Measurements from ENCODE around the gene DTNB. TPM values are rescaled to one million over a fixed set of nuclear protein-coding genes. Genes with fewer than 3 reads are reported as not detected.

Gene DTNB
- 8.5 to 12.1 TPM (median 8.7 TPM) in 3 replicates for total RNA-seq
- long read RNA-seq, partial matches to known transcripts: 1 of 11 reads
- long read RNA-seq, other reads (novel, unspliced or antisense): 8 of 11 reads

- TF ChIP-seq CTCF (IDR thresholded peaks at IDR 0.05): no peak
- no peak within 1 kb of the TSS for H3K27ac Mint-ChIP-seq (ENCODE audit: unreplicated experiment)
These were observed at the start of gene DTNB for GRCh38 chr2:25673300-25674076. Gene DTNB (minus strand): TSS chr2:25673577. CDS start chr2:25652660, 20,917 bp downstream.

GRCh38 chr2:25722224-25722623 lies 48.8 kb upstream of the DTNB start:
- no peak for DNase-seq (ENCODE audit: low spot score)
- TF ChIP-seq CTCF (IDR thresholded peaks at IDR 0.05): no peak
- H3K4me3 Mint-ChIP-seq (ENCODE audit: unreplicated experiment): no peak overlapping the region
- H3K27me3 Mint-ChIP-seq (ENCODE audit: low read depth): peaks cover 5% of the 10 kb centered on the region
- H3K27ac Mint-ChIP-seq (ENCODE audit: unreplicated experiment): no peak overlapping the region
- no peaks in the 10 kb centered on the region for H3K4me1 Mint-ChIP-seq (ENCODE audit: low read depth)
- peaks cover 1% of the 10 kb centered on the region for H3K9me3 Mint-ChIP-seq (ENCODE audit: low read depth)
- H3K36me3 Mint-ChIP-seq (ENCODE audit: low read depth): no peaks in the 10 kb centered on the region

More at GRCh38 chr2:25673300-25674076, at the start of gene DTNB:
- Mint-ChIP-seq H3K4me3 (ENCODE audit: unreplicated experiment) (peak within 1 kb of the TSS; percentile 73), H3K4me1 (ENCODE audit: low read depth) (peaks cover 11% of the 10 kb centered on the region), H3K9me3 (ENCODE audit: low read depth) (peaks cover 3% of the 10 kb centered on the region), H3K27me3 (ENCODE audit: low read depth) (no peaks in the 10 kb centered on the region), H3K36me3 (ENCODE audit: low read depth) (no peaks in the 10 kb centered on the region)
- DNase-seq (ENCODE audit: low spot score): no peak

GRCh38 chr2:25720575-25720974 lies 47.2 kb upstream of the DTNB start:
- no peaks in the 10 kb centered on the region for H3K4me1 Mint-ChIP-seq (ENCODE audit: low read depth)
- DNase-seq (ENCODE audit: low spot score): no peak
- no peaks in the 10 kb centered on the region for H3K9me3 Mint-ChIP-seq (ENCODE audit: low read depth)
- H3K36me3 Mint-ChIP-seq (ENCODE audit: low read depth): no peaks in the 10 kb centered on the region
- H3K4me3 Mint-ChIP-seq (ENCODE audit: unreplicated experiment): no peak overlapping the region
- H3K27ac Mint-ChIP-seq (ENCODE audit: unreplicated experiment): no peak overlapping the region
- TF ChIP-seq CTCF (IDR thresholded peaks at IDR 0.05): no peak
- H3K27me3 Mint-ChIP-seq (ENCODE audit: low read depth): peaks cover 9% of the 10 kb centered on the region

GRCh38 chr2:25714740-25715139 lies 41.4 kb upstream of the DTNB start:
- Mint-ChIP-seq H3K27me3 (ENCODE audit: low read depth) (peaks cover 5% of the 10 kb centered on the region), H3K9me3 (ENCODE audit: low read depth) (no peaks in the 10 kb centered on the region), H3K36me3 (ENCODE audit: low read depth) (no peaks in the 10 kb centered on the region), H3K4me3 (ENCODE audit: unreplicated experiment) (no peak overlapping the region), H3K4me1 (ENCODE audit: low read depth) (peaks cover 7% of the 10 kb centered on the region), H3K27ac (ENCODE audit: unreplicated experiment) (no peak overlapping the region)
- no peak for DNase-seq (ENCODE audit: low spot score)
- peak; percentile 39 for TF ChIP-seq CTCF (IDR thresholded peaks at IDR 0.05)

GRCh38 chr2:25712455-25712854 lies 39.1 kb upstream of the DTNB start:
- Mint-ChIP-seq H3K27ac (ENCODE audit: unreplicated experiment) (no peak overlapping the region), H3K4me3 (ENCODE audit: unreplicated experiment) (no peak overlapping the region), H3K36me3 (ENCODE audit: low read depth) (no peaks in the 10 kb centered on the region), H3K27me3 (ENCODE audit: low read depth) (peaks cover 4% of the 10 kb centered on the region), H3K9me3 (ENCODE audit: low read depth) (no peaks in the 10 kb centered on the region), H3K4me1 (ENCODE audit: low read depth) (peaks cover 7% of the 10 kb centered on the region)
- no peak for TF ChIP-seq CTCF (IDR thresholded peaks at IDR 0.05)
- no peak for DNase-seq (ENCODE audit: low spot score)
